Neuronal stem cell (in vitro differentiated cells): Measurements from ENCODE around the gene SMDT1. TPM values are rescaled to one million over a fixed set of nuclear protein-coding genes. Genes with fewer than 3 reads are reported as not detected.

ENCODE experiments used
- DNase-seq: peaks from one replicate; pipeline ENCODE4 v3.0.0-alpha.2; 2013; ENCODE audit warnings: low spot score
- H2AFZ ChIP-seq: one replicate; pipeline ENCODE4 v1.6.1; 2013; ENCODE audit warnings: mild to moderate bottlenecking, low read length, inconsistent platforms
- H2AK5ac ChIP-seq: 2 replicates; pipeline ENCODE4 v1.6.1; 2013; ENCODE audit warnings: low read depth, mild to moderate bottlenecking, inconsistent platforms, low read length, moderate library complexity, mixed read lengths
- H2BK120ac ChIP-seq: 2 replicates; pipeline ENCODE4 v1.6.1; 2013; ENCODE audit warnings: low read depth, mild to moderate bottlenecking, inconsistent platforms, low read length, moderate library complexity, mixed read lengths
- H2BK12ac ChIP-seq: one replicate; pipeline ENCODE4 v1.6.1; 2013; ENCODE audit warnings: low read length, inconsistent platforms
- H2BK15ac ChIP-seq: 2 replicates; pipeline ENCODE4 v1.6.1; 2013; ENCODE audit warnings: mild to moderate bottlenecking, low read length, inconsistent platforms, mixed read lengths
- H2BK5ac ChIP-seq: one replicate; pipeline ENCODE4 v1.6.1; 2013; ENCODE audit warnings: inconsistent platforms, mild to moderate bottlenecking, low read length, moderate library complexity
- H3K14ac ChIP-seq: one replicate; pipeline ENCODE4 v1.6.1; 2013; ENCODE audit warnings: low read length, inconsistent platforms
- H3K18ac ChIP-seq: 2 replicates; pipeline ENCODE4 v1.6.1; 2013; ENCODE audit warnings: low read length, inconsistent platforms
- H3K23ac ChIP-seq: 2 replicates; pipeline ENCODE4 v1.6.1; 2013; ENCODE audit warnings: low read depth, mild to moderate bottlenecking, mixed read lengths, low read length, inconsistent platforms; ENCODE audit not compliant: poor library complexity
- H3K27ac ChIP-seq: replicated peaks from 3 replicates; pipeline ENCODE4 v1.5.1; 2013; ENCODE audit warnings: low read length, inconsistent platforms
- H3K27me3 ChIP-seq, 3 experiments: 2 replicates each; pipeline ENCODE4 v1.6.1; 2013; ENCODE audit warnings: low read length in 3 of 3, mild to moderate bottlenecking in 2 of 3, inconsistent platforms in 1 of 3, low read depth in 1 of 3, mixed read lengths in 1 of 3, moderate library complexity in 1 of 3; ENCODE audit not compliant: control insufficient read depth in 3 of 3, insufficient read depth in 3 of 3
- H3K36me3 ChIP-seq, 2 donors: replicated peaks in 1 of 2; 2 replicates each; pipeline ENCODE4 v1.6.1; 2013; ENCODE audit warnings: low read length in 2 of 2; ENCODE audit not compliant: control insufficient read depth in 2 of 2, insufficient read depth in 2 of 2
- H3K4ac ChIP-seq: 2 replicates; pipeline ENCODE4 v1.6.1; 2013; ENCODE audit warnings: inconsistent platforms, mild to moderate bottlenecking, low read length, moderate library complexity
- H3K4me1 ChIP-seq, 2 donors: 1 replicate in 1 of 2; 2 replicates in 1 of 2; pipeline ENCODE4 v1.6.1; 2013; ENCODE audit warnings: low read length in 2 of 2, low read depth in 1 of 2; ENCODE audit not compliant: control insufficient read depth in 2 of 2, insufficient read depth in 1 of 2
- H3K4me2 ChIP-seq: one replicate; pipeline ENCODE4 v1.6.1; 2013; ENCODE audit warnings: mild to moderate bottlenecking, low read length, inconsistent platforms; ENCODE audit not compliant: insufficient read depth, poor library complexity, severe bottlenecking
- H3K4me3 ChIP-seq, 2 donors: 2 replicates each; pipeline ENCODE4 v1.5.1; 2013; ENCODE audit warnings: low read length in 2 of 2, mild to moderate bottlenecking in 2 of 2, inconsistent platforms in 1 of 2, moderate library complexity in 1 of 2
- H3K79me1 ChIP-seq: one replicate; pipeline ENCODE4 v1.6.1; 2013; ENCODE audit warnings: low read depth, mild to moderate bottlenecking, inconsistent platforms, low read length, moderate library complexity
- H3K9ac ChIP-seq: one replicate; pipeline ENCODE4 v1.6.1; 2013; ENCODE audit warnings: mild to moderate bottlenecking, low read depth, low read length, inconsistent platforms; ENCODE audit not compliant: poor library complexity
- H3K9me3 ChIP-seq, 2 donors: replicated peaks in 1 of 2; 2 replicates each; pipeline versions ENCODE3 to v1.6.1; 2013; ENCODE audit warnings: low read length in 2 of 2, mild to moderate bottlenecking in 2 of 2, inconsistent platforms in 1 of 2, low read depth in 1 of 2, mixed read lengths in 1 of 2, moderate library complexity in 1 of 2; ENCODE audit not compliant: control insufficient read depth in 2 of 2, insufficient read depth in 1 of 2
- H4K8ac ChIP-seq: one replicate; pipeline ENCODE4 v1.6.1; 2013; ENCODE audit warnings: low read depth, mild to moderate bottlenecking, inconsistent platforms, low read length, moderate library complexity
- H4K91ac ChIP-seq: one replicate; pipeline ENCODE4 v1.6.1; 2013; ENCODE audit warnings: low read length, low read depth, mild to moderate bottlenecking, inconsistent platforms; ENCODE audit not compliant: poor library complexity
- WGBS, 2 donors: extraction: QIAGEN DNeasy Blood & Tissue Kit; methylation state at CpG; one replicate each; pipeline ENCODE4 v1.1.7; 2013; ENCODE audit warnings: missing lambda C conversion rate in 2 of 2, mixed read lengths in 1 of 2; ENCODE audit not compliant: insufficient read length in 2 of 2, insufficient replicate concordance in 1 of 2; ENCODE audit errors: extremely low coverage in 2 of 2; 5-methylcytosine and 5-hydroxymethylcytosine counted together
- small RNA-seq: library from polyadenylated mRNA; stranded (forward); fragments of <200 nt; extraction: miRNeasy Mini kit (QIAGEN cat#:217004); gene quantifications from one replicate; pipeline ENCODE3, GENCODE V24; 2013; ENCODE audit not compliant: insufficient read depth

SMDT1 gene

GRCh38 chr22:42132457-42132856 lies 53.0 kb downstream of the SMDT1 start:
- Histone ChIP-seq H3K18ac (no peak overlapping the region), H4K8ac (no peak overlapping the region), H3K9ac (no peak overlapping the region), H3K4me3 (no peak overlapping the region), H3K14ac (no peak overlapping the region), H3K4ac (no peak overlapping the region), H3K4me1 (no peaks in the 10 kb centered on the region), H2BK120ac (no peak overlapping the region), H2BK15ac (no peak overlapping the region), H2AFZ (no peak overlapping the region), H3K23ac (no peak overlapping the region), H3K4me2 (no peak overlapping the region), H3K27me3 (no peaks in the 10 kb centered on the region), H3K27ac (no peak overlapping the region), H2BK12ac (no peak overlapping the region), H2BK5ac (no peak overlapping the region), H3K79me1 (no peaks in the 10 kb centered on the region), H3K36me3 (no peaks in the 10 kb centered on the region), H3K9me3 (peaks cover 0 to 3% of the 10 kb centered on the region in 2 donors), H2AK5ac (no peak overlapping the region), H4K91ac (no peak overlapping the region)
- DNase-seq = no peak
- WGBS, 2 donors = no CpG with 5 or more reads among the region's 13 CpGs

Small RNAs within 50 kb of the gene (small RNA-seq; reads per million reads assigned to genes)
- gene SNORD13P1 = not detected
